Smooth muscle cell (in vitro differentiated cells): ENCODE data around the gene ITGB8. TPM values are rescaled to one million over a fixed set of nuclear protein-coding genes. Genes with fewer than 3 reads are reported as not detected.

Experiments
- DNase-seq: peaks from one replicate; lab custom pipeline; 2025; ENCODE audit not compliant: unreplicated experiment; lab: John Stamatoyannopoulos, UW
- H2AFZ ChIP-seq: fragments of 200-600 bp; sonication (generic); 2 replicates; pipeline ENCODE4 v1.6.0; 2016; ENCODE audit warnings: antibody characterized with exemption, low read depth, mild to moderate bottlenecking
- H3F3A ChIP-seq: fragments of 200-600 bp; sonication (generic); 2 replicates; pipeline ENCODE4 v1.6.0; 2017; ENCODE audit warnings: antibody characterized with exemption, low read depth
- H3K27ac ChIP-seq: fragments of 200-600 bp; sonication (generic); 2 replicates; pipeline ENCODE4 v1.5.1; 2016; ENCODE audit warnings: low read depth, mild to moderate bottlenecking
- H3K27me3 ChIP-seq: fragments of 200-600 bp; sonication (generic); 2 replicates; pipeline ENCODE4 v1.6.1; 2016; ENCODE audit warnings: low read depth, mild to moderate bottlenecking
- H3K36me3 ChIP-seq: fragments of 200-600 bp; sonication (generic); 2 replicates; pipeline ENCODE4 v1.5.1; 2016; ENCODE audit warnings: low read depth
- H3K4me1 ChIP-seq: fragments of 200-600 bp; sonication (generic); 2 replicates; pipeline ENCODE4 v1.5.1; 2016; ENCODE audit warnings: low read depth
- H3K4me2 ChIP-seq: fragments of 200-600 bp; sonication (generic); 2 replicates; pipeline ENCODE4 v1.6.0; 2016; ENCODE audit warnings: mild to moderate bottlenecking
- H3K4me3 ChIP-seq: fragments of 200-600 bp; sonication (generic); 2 replicates; pipeline ENCODE4 v1.5.1; 2016; ENCODE audit warnings: mild to moderate bottlenecking
- H3K79me2 ChIP-seq: fragments of 200-600 bp; sonication (generic); 2 replicates; pipeline ENCODE4 v1.6.0; 2016; ENCODE audit warnings: low read depth, mild to moderate bottlenecking
- H3K9ac ChIP-seq: fragments of 200-600 bp; sonication (generic); 2 replicates; pipeline ENCODE4 v1.6.0; 2016; ENCODE audit warnings: low read depth
- H3K9me3 ChIP-seq: fragments of 200-600 bp; sonication (generic); replicated peaks from 2 replicates; pipeline ENCODE4 v1.5.1; 2016; ENCODE audit warnings: low read depth
- H4K20me1 ChIP-seq: fragments of 200-600 bp; sonication (generic); 2 replicates; pipeline ENCODE4 v1.6.0; 2016; ENCODE audit warnings: low read depth
- WGBS: methylation state at CpG from one replicate; pipeline ENCODE4 v1.1.7; 2016; ENCODE audit warnings: low lambda C conversion rate; 5-methylcytosine and 5-hydroxymethylcytosine counted together
- polyA plus RNA-seq: library from polyadenylated mRNA; unstranded; fragments of >200 nt; fragmentation: Nextera tagmentation; extraction: Ambion mirVana; gene quantifications from 2 replicates; pipeline ENCODE4 v1.2.1, GENCODE V29; 2016
- total RNA-seq: library from RNA; depleted of rRNA; stranded (reverse); fragments of >200 nt; gene quantifications from 2 replicates; pipeline ENCODE4 v1.2.3, GENCODE V29; 2014
- TF ChIP-seq, protein P1 (sequence below): fragments of 200-600 bp; sonication (generic); IDR thresholded peaks from 2 replicates; pipeline ENCODE4 v1.5.1; 2017; ENCODE audit warnings: borderline replicate concordance, mild to moderate bottlenecking, antibody characterized with exemption; ENCODE audit not compliant: insufficient read depth, poor library complexity, severe bottlenecking

ITGB8 gene
- total and polyA plus RNA-seq, 2 experiments from 2014 or later = 0.38 to 10.2 TPM

GRCh38 chr7:20431146-20431545, 100.4 kb downstream of the ITGB8 start:
- Histone ChIP-seq H3K79me2 (no peaks in the 10 kb centered on the region), H4K20me1 (no peaks in the 10 kb centered on the region), H3K4me3 (no peak overlapping the region), H3K27me3 (no peaks in the 10 kb centered on the region), H3K27ac (no peak overlapping the region), H2AFZ (no peak overlapping the region), H3K4me2 (no peak overlapping the region), H3K9ac (no peak overlapping the region), H3K36me3 (no peaks in the 10 kb centered on the region), H3F3A (no peaks in the 10 kb centered on the region), H3K4me1 (no peaks in the 10 kb centered on the region), H3K9me3 (no peaks in the 10 kb centered on the region)
- DNase-seq = no peak
- TF ChIP-seq, protein P1, sequence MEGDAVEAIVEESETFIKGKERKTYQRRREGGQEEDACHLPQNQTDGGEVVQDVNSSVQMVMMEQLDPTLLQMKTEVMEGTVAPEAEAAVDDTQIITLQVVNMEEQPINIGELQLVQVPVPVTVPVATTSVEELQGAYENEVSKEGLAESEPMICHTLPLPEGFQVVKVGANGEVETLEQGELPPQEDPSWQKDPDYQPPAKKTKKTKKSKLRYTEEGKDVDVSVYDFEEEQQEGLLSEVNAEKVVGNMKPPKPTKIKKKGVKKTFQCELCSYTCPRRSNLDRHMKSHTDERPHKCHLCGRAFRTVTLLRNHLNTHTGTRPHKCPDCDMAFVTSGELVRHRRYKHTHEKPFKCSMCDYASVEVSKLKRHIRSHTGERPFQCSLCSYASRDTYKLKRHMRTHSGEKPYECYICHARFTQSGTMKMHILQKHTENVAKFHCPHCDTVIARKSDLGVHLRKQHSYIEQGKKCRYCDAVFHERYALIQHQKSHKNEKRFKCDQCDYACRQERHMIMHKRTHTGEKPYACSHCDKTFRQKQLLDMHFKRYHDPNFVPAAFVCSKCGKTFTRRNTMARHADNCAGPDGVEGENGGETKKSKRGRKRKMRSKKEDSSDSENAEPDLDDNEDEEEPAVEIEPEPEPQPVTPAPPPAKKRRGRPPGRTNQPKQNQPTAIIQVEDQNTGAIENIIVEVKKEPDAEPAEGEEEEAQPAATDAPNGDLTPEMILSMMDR = no peak
- WGBS = 77% methylated on average over 2 of the region's 2 CpGs

GRCh38 chr7:20432071-20432470, 101.4 kb downstream of the ITGB8 start:
- H2AFZ ChIP-seq = no peak overlapping the region
- WGBS = 91% methylated on average over 4 of the region's 4 CpGs
- H3K79me2 ChIP-seq = no peaks in the 10 kb centered on the region
- H3K36me3 ChIP-seq = no peaks in the 10 kb centered on the region
- no peaks in the 10 kb centered on the region for H3K9me3 ChIP-seq
- H3K4me2 ChIP-seq = no peak overlapping the region
- no peaks in the 10 kb centered on the region for H3K27me3 ChIP-seq
- TF ChIP-seq, protein P1 = no peak
- no peak for DNase-seq
- no peaks in the 10 kb centered on the region for H4K20me1 ChIP-seq
- no peak overlapping the region for H3K9ac ChIP-seq
- H3K4me1 ChIP-seq = no peaks in the 10 kb centered on the region
- H3F3A ChIP-seq = no peaks in the 10 kb centered on the region
- no peak overlapping the region for H3K4me3 ChIP-seq
- no peak overlapping the region for H3K27ac ChIP-seq

- WGBS = 82% methylated on average over 3 of the region's 3 CpGs
- Histone ChIP-seq H3K9me3 (no peaks in the 10 kb centered on the region), H3K79me2 (no peaks in the 10 kb centered on the region), H2AFZ (no peak overlapping the region), H3K27me3 (no peaks in the 10 kb centered on the region), H3K36me3 (no peaks in the 10 kb centered on the region), H3K4me3 (no peak overlapping the region), H3K9ac (no peak overlapping the region), H3K4me1 (no peaks in the 10 kb centered on the region), H3F3A (no peaks in the 10 kb centered on the region), H4K20me1 (no peaks in the 10 kb centered on the region), H3K27ac (no peak overlapping the region), H3K4me2 (no peak overlapping the region)
- no peak for DNase-seq
- TF ChIP-seq, protein P1 = no peak
Measured at GRCh38 chr7:20435305-20435704, 104.6 kb downstream of the ITGB8 start.

- Histone ChIP-seq H3K79me2 (no peaks in the 10 kb centered on the region), H3K4me1 (no peaks in the 10 kb centered on the region), H3K36me3 (no peaks in the 10 kb centered on the region), H3K27me3 (no peaks in the 10 kb centered on the region), H3K4me3 (no peak overlapping the region), H4K20me1 (no peaks in the 10 kb centered on the region), H3K9me3 (no peaks in the 10 kb centered on the region), H2AFZ (no peak overlapping the region), H3K9ac (no peak overlapping the region), H3K27ac (no peak overlapping the region), H3F3A (no peaks in the 10 kb centered on the region), H3K4me2 (no peak overlapping the region)
- no peak for DNase-seq
- TF ChIP-seq, protein P1 = no peak
Measured at GRCh38 chr7:20438248-20438647, 107.5 kb downstream of the ITGB8 start.
